NK-92 treated with Interleukin-12 subunit alpha and Interleukin-12 subunit beta, amount 100 ng/mL, for 24 hours (cell line): ENCODE data around the gene CLTCL1.

Source experiments
- DNase-seq: peaks from one replicate; lab custom pipeline; 2025; lab: John Stamatoyannopoulos, UW

Gene CLTCL1

GRCh38 chr22:19150482-19151328 is 140.8 kb downstream of the CLTCL1 start:
- no peak for DNase-seq

GRCh38 chr22:19149991-19150390 is 141.5 kb downstream of the CLTCL1 start, which contains the start of gene GSC2:
Gene GSC2, minus strand, starts transcription at chr22:19150292. Its CDS starts 9 bp downstream, at chr22:19150283.
- DNase-seq = no peak

DNA sequence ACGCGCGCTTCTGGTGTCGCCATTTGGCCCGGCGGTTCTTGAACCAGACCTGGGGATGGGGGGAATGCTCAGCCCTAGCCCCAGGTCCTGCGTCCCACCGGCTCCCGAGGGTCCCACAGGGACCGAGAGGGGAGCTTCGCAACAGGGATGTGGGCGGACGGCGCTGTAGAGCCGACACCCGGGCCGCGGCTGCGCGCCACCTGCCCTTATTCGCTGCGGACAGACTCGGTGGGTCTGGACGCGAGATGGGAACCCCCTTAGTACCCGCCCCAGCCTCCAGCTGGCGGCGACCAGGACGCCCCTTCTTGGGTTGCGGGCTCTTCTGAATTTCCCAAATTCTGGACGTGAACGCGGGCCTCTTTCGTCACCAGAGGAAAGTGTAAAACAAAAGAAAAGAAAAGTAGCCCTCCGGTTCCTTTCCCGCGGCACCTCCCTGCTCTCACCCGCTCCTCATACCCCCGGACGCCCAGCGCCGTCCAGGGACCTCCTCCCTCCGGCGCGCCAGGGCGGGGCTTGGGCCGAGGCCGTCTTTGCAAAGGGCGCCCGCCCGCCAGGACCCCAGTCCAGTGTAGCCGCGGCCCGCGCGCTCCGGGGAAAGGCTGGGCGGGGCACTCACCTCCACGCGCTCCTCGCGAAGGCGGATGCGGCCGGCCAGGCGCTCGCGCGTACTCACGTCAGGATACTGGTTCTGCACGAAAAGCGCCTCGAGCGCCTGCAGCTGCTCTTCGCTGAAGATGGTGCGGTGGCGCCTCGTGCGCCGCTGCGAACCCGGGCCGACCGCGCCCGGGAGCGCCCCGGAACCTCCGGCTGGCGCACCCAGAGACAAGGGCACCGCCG is 142.3 kb downstream of the CLTCL1 start:
- DNase-seq = no peak

DNA sequence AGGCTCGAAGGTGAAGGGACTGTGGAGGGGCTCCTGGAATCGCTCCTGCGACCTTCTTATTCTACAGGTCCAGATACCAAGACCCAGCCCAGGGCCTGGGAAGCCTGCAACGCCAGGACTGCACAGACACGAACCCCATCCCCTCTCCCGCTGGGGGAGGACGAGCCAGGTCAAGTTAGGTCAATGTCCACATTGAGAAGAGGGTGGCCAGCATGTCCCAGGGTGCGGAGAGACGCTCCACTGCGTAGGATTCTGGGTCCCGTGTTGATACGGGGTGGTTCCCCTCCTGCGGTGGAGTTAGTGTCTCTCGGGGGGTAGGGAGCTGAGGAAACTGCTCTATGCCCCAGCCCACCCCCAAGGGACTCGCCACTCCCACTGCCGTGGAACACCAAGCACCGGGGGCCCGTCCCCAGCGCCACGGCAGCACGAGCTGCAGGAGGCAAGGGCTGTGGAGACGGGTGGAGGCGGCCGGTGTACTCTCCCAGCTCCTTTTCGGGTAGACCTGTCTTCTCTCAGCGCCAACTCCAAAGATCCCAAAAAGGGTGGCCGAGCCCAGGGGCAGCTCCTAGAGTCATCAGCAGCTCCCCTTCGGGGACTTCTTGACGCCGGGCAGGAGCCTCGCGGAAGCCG is 143.0 kb downstream of the CLTCL1 start:
- DNase-seq = no peak

DNA sequence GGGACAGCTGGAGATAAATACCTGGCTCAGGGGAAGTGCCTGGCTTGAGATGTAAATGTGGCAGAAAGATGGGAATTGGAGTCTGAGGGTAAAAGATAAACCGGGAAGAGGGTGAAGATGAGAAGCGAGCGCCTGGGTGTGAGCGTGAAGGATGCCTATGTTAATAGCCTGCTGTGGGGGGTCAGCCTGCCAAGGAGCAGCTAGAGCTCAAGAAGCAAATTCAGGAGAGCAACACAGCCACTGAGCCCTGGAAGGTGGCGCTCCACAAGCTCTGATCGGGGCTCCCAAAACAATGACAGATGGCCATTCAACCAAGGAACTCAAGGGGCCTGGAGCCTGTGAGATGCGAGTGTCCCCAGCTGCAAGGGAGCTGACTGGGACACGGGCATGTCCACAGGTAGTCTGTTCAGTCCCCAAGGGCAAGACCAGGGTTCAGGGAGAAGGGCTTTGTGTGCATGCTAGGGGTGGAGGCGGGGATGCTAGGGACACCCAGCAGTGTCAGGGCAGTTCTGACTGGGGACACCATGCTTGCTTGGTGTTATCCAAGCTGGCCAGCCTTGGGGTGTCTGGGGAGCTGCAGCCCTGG is 144.2 kb downstream of the CLTCL1 start:
- DNase-seq = no peak

DNA sequence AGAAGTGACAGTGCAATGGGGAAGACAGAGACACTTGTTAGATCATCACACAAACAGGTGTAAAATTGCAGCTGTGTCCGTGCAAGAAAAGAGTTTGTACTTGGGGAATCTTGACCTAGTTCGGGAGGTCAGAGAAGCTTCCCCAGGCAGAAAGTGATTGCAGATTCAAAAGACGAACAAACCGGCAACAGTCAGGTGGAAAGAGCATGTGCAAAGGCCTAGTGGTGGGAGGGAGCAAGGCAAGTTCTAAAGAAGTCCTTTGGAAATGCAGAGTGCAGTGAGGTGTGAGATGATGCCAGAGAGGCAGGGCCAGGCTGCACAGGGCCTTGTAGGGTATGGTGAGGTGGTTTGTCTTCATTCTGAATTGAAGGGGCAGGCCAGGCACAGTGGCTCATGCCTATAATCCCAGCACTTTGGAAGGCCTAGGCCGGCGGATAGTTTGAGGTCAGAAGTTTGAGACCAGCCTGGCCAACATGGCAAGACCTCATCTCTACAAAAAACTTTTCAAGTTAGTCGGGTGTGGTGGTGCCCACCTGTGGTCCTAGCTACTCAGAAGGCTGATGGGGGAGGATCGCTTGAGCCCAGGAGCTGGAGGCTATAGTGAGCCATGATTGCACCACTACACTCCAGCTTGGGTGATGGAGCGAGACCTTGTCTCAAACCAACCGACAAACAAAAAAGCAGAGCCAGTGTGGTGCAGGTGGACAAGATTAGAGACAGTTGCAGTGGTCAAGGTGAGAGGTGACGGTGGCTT is 145.1 kb downstream of the CLTCL1 start:
- DNase-seq = no peak

GRCh38 chr22:19143967-19144400 is 147.5 kb downstream of the CLTCL1 start:
- DNase-seq = no peak

DNA sequence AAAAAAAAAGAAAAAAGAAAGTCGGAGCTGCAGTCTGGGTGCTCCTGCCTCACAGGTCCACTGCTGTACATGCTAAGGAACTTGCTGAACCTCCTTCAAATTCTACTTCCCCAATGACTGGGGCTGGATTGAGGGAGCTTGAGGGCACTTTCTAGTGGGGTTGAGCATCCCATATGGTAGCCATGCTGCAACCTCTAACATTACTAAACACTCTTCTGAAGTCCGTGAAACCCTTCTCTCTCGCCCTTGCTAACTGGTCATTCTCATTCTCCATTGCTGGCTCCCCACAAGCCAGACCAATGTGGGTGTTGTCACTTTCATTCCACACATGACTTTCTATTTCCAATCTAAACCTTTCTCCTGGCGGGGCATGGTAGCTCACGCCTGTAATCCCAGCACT is 148.3 kb downstream of the CLTCL1 start:
- DNase-seq = no peak

- no peak for DNase-seq
These were observed 149.1 kb downstream of the CLTCL1 start for GRCh38 chr22:19142394-19142793.

- no peak for DNase-seq
These were observed 151.5 kb downstream of the CLTCL1 start for GRCh38 chr22:19139974-19140373.

GRCh38 chr22:19139001-19139356 is 152.5 kb downstream of the CLTCL1 start:
- no peak for DNase-seq

GRCh38 chr22:19138217-19139000 is 153.1 kb downstream of the CLTCL1 start:
- DNase-seq = no peak

DNA sequence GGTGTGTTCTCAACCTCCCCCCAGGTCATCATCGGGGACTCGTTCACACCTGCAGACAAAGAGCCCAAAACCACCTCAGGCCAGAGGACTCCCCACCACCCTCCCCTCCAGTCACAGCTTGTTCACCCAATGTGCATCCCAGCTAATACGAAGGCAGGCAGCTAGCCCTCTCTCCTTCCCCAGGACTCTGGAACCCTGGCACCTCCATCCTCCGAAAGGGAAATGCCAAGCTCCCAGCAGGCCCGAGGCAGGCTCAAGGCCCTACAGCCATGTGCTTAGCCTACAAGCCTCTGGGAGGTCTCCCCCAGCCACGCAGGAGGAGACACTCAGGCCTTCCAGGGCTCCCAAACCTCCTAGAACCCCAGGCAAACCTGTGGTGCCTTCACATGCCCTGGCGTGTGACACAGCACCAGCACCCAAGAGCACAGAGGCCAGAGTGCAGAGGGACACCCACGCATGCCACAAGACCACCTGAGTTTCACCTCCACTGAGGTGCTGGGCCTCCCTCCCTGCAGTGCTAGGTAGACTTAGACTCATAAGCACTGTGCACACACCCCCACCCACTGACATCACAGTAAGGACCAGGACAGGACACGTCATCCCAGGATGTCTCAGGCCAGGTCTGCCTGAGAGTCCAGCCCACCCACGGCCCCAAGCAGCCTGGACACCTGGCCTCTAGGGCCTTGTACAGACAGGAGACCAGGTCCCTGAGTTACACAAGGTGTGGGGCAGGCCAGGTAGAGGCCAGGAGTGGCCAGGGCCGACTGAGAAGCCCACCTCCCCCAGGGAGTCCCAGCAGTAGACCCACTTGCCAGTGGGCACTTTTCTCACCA is 153.9 kb downstream of the CLTCL1 start:
- no peak for DNase-seq

GRCh38 chr22:19136915-19137314 is 154.6 kb downstream of the CLTCL1 start:
- DNase-seq = no peak

DNA sequence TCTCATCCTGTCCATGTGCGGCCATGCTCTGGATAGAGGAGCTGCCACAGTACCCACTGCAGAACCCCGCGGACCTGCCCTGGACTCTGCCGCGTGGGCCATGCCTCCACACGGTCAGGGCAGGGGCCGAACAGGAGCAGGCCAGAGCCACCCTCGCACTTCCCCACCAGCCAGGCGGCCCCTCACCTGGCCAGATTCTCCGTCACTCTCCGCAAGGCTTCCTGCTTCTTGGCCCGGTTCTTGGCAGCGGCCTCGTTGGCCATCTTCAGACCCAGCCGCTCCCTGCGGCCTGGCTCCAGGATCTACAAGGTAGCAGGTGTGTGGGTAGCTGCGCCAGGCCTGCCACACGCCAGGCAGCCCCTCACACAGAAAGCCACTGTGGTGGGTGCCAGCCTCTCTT is 156.6 kb downstream of the CLTCL1 start:
- no peak for DNase-seq

GRCh38 chr22:19134176-19134831 is 157.2 kb downstream of the CLTCL1 start:
- no peak for DNase-seq

GRCh38 chr22:19133561-19133960 is 158.0 kb downstream of the CLTCL1 start:
- DNase-seq = no peak

- DNase-seq = no peak
These were observed 158.7 kb downstream of the CLTCL1 start for GRCh38 chr22:19132693-19133400.

GRCh38 chr22:19132153-19132552 is 159.4 kb downstream of the CLTCL1 start:
- no peak for DNase-seq
